K562 (cell line): ENCODE data around the gene RIC3. TPM values are rescaled to one million over a fixed set of nuclear protein-coding genes. Genes with fewer than 3 reads are reported as not detected.

Source experiments
- CBFA2T2 ChIP-seq: fragments of 450-650 bp; conservative IDR thresholded peaks from 2 replicates; pipeline ENCODE4 v1.6.1; 2017; ENCODE audit warnings: mild to moderate bottlenecking
- FOXJ2 ChIP-seq: fragments of 200-800 bp; sonication (Bioruptor generic); IDR thresholded peaks from 2 replicates; pipeline ENCODE4 v1.6.1; 2016; ENCODE audit warnings: missing genetic modification characterization, missing compliant biosample characterization
- GATA2 ChIP-seq: sonication (generic); formaldehyde crosslinking; IDR thresholded peaks from 2 replicates; pipeline ENCODE4 v1.4.0; 2020; ENCODE audit warnings: mild to moderate bottlenecking, missing genetic modification reagents
- HDAC1 ChIP-seq, 2 experiments: fragments of 450-650 bp; IDR thresholded peaks; 2 replicates each; pipeline ENCODE4 v1.6.1; 2016 to 2017; ENCODE audit warnings: inconsistent platforms in 1 of 2, mild to moderate bottlenecking in 1 of 2, moderate library complexity in 1 of 2
- HNRNPL ChIP-seq: fragments of 200-400 bp; formaldehyde crosslinking; IDR thresholded peaks from 2 replicates; pipeline ENCODE4 v1.6.1; 2017; ENCODE audit warnings: low read depth, mild to moderate bottlenecking, low read length
- NFE2L1 ChIP-seq: fragments of 450-650 bp; IDR thresholded peaks from 2 replicates; pipeline ENCODE4 v1.6.1; 2016; ENCODE audit warnings: missing genetic modification characterization, low read depth, mild to moderate bottlenecking, missing compliant biosample characterization, moderate library complexity, borderline replicate concordance
- SMARCA4 ChIP-seq: fragments of 450-650 bp; IDR thresholded peaks from 2 replicates; pipeline ENCODE4 v1.6.1; 2016
- SMARCA5 ChIP-seq: fragments of 450-650 bp; IDR thresholded peaks from 2 replicates; pipeline ENCODE4 v1.6.1; 2016
- SREBF1 ChIP-seq: fragments of 150-350 bp; IDR thresholded peaks from 2 replicates; pipeline ENCODE4 v1.6.1; 2014; ENCODE audit warnings: antibody characterized with exemption, low read depth, low read length, borderline replicate concordance
- TOE1 ChIP-seq, 2 experiments: fragments of 450-650 bp in 1 of 2; sonication (generic) in 1 of 2; formaldehyde crosslinking in 1 of 2; IDR thresholded peaks; 2 replicates each; pipeline versions ENCODE4 v1.7.1 to v1.8.0; 2016 to 2022; ENCODE audit warnings: borderline replicate concordance in 2 of 2, mild to moderate bottlenecking in 2 of 2, antibody characterized with exemption in 1 of 2, inconsistent platforms in 1 of 2, low read depth in 1 of 2, missing genetic modification reagents in 1 of 2, moderate library complexity in 1 of 2
- ZKSCAN8 ChIP-seq: fragments of 200-800 bp; sonication (Bioruptor generic); IDR thresholded peaks from 2 replicates; pipeline ENCODE4 v1.6.1; 2016; ENCODE audit warnings: missing genetic modification characterization, missing compliant biosample characterization
- ZNF239 ChIP-seq: fragments of 250-450 bp; sonication (Bioruptor Pico); IDR thresholded peaks from 2 replicates; pipeline ENCODE4 v1.4.0; 2020; ENCODE audit warnings: mild to moderate bottlenecking
- ZNF347 ChIP-seq: fragments of 450-650 bp; formaldehyde crosslinking; IDR thresholded peaks from 2 replicates; pipeline ENCODE4 v1.4.0; 2020; ENCODE audit warnings: low read depth, mild to moderate bottlenecking, moderate library complexity
- ZNF354B ChIP-seq: fragments of 250-450 bp; sonication (Bioruptor Pico); IDR thresholded peaks from 2 replicates; pipeline ENCODE4 v1.4.0; 2020
- ZNF766 ChIP-seq: fragments of 200-800 bp; sonication (Bioruptor generic); conservative IDR thresholded peaks from 2 replicates; pipeline ENCODE4 v1.6.1; 2016; ENCODE audit warnings: missing genetic modification characterization, missing compliant biosample characterization
- polyA plus RNA-seq, 8 experiments: library from polyadenylated mRNA; depleted of rRNA in 4 of 8; stranded (reverse) in 5 of 8; unstranded in 3 of 8; fragments of >200 nt; fragmentation: Nextera tagmentation in 2 of 8; fragmentation: Illumina TruSeq in 1 of 8; extraction: Ambion mirVana in 2 of 8; extraction: Trizol in 1 of 8; gene quantifications; 2 replicates each; pipeline versions ENCODE4 v1.2.1 to v1.2.3, GENCODE V29; 2011 to 2014; ENCODE audit warnings: inconsistent platforms in 1 of 8, missing spikeins in 1 of 8
- total RNA-seq, 7 experiments: library from RNA; depleted of rRNA in 6 of 7; stranded (reverse); fragments of >200 nt in 6 of 7; fragmentation: Illumina TruSeq in 2 of 7; extraction: Trizol in 2 of 7; gene quantifications; 2 replicates each; pipeline versions ENCODE4 v1.2.1 to v1.2.3, GENCODE V29; 2011 to 2021; ENCODE audit warnings: low replicate concordance in 1 of 7
- TF ChIP-seq, protein P1 (sequence below): fragments of 250-450 bp; sonication (Bioruptor Pico); IDR thresholded peaks from 2 replicates; pipeline ENCODE4 v1.8.0; 2022; ENCODE audit warnings: moderate library complexity, mild to moderate bottlenecking, inconsistent platforms
- TF ChIP-seq, protein P2 (sequence below): sonication (generic); formaldehyde crosslinking; IDR thresholded peaks from 2 replicates; pipeline ENCODE4 v1.8.0; 2022; ENCODE audit warnings: mild to moderate bottlenecking, low read depth, missing genetic modification reagents
- TF ChIP-seq, protein P3 (sequence below): fragments of 450-650 bp; IDR thresholded peaks from 2 replicates; pipeline ENCODE4 v1.6.1; 2016; ENCODE audit warnings: mild to moderate bottlenecking
- TF ChIP-seq, protein P4 (sequence below): fragments of 450-650 bp; IDR thresholded peaks from 2 replicates; pipeline ENCODE4 v1.6.1; 2016
- TF ChIP-seq, protein P5 (sequence below): sonication (generic); formaldehyde crosslinking; IDR thresholded peaks from 2 replicates; pipeline ENCODE4 v1.8.0; 2022; ENCODE audit warnings: missing genetic modification reagents, mild to moderate bottlenecking, borderline replicate concordance

The RIC3 gene
- total and polyA plus RNA-seq, 9 of the 15 experiments (the other 6 are each of a cell fraction or from before 2014, with no cell fraction given) = 0.03 to 0.16 (median 0.05) TPM; not detected in 4

DNA sequence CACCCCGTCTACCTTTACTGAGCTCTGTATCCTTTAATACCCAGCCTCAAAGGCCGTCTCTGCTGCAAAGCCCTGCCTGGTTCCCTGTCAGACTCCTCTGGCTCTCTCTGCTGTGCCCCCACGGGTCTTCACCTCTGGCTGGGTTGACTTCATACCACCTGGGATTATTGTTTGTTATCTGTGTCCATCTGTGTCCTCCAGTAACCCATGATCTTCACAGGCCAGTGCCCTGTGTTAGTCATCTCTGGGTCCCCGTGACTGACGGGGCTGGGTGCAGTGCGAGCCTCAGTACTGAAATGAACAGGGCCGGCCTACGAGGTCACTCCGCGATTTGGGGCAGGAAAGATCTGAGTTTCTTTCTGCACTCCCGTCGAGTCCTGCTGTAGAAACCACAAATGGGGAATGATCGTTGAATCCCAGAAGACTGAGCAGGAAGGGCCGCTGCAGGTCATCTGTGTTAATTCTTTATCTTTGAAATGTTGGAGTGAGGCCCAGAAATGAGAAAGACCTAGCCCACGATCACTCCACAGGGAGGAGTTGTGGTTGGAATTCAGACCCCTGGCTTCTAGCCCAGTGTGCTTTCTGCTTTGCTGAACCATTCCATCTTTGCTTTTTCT, 100.1 kb downstream of the RIC3 start (continued):
- TF ChIP-seq TOE1 (IDR thresholded peaks at IDR 0.05; ENCODE audit: borderline replicate concordance) (no peak), TOE1 (CRISPR knock-in tag; IDR thresholded peaks at IDR 0.05; ENCODE audit: borderline replicate concordance, low read depth) (no peak), ZNF347 (CRISPR knock-in tag) (no peak), ZNF239 (CRISPR knock-in tag) (no peak), HNRNPL (no peak), SMARCA5 (no peak), SREBF1 (no peak), FOXJ2 (0 out of 2 replicates have a peak, but pooled peaks have one; percentile 15), CBFA2T2 (0 out of 2 replicates have a peak, but pooled peaks have one; percentile 30), GATA2 (peak; percentile 62), ZNF354B (no peak), ZKSCAN8 (CRISPR knock-in tag) (no peak), NFE2L1 (no peak), HDAC1 (IDR thresholded peaks at IDR 0.05) (no peak), SMARCA4 (0 out of 2 replicates have a peak, but pooled peaks have one; percentile 13), ZNF766 (CRISPR knock-in tag) (no peak)
- TF ChIP-seq, protein P1, sequence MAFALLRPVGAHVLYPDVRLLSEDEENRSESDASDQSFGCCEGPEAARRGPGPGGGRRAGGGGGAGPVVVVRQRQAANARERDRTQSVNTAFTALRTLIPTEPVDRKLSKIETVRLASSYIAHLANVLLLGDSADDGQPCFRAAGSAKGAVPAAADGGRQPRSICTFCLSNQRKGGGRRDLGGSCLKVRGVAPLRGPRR (CRISPR knock-in tag) = no peak
- TF ChIP-seq, protein P2, sequence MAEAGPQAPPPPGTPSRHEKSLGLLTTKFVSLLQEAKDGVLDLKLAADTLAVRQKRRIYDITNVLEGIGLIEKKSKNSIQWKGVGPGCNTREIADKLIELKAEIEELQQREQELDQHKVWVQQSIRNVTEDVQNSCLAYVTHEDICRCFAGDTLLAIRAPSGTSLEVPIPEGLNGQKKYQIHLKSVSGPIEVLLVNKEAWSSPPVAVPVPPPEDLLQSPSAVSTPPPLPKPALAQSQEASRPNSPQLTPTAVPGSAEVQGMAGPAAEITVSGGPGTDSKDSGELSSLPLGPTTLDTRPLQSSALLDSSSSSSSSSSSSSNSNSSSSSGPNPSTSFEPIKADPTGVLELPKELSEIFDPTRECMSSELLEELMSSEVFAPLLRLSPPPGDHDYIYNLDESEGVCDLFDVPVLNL (CRISPR knock-in tag) = no peak
- TF ChIP-seq, protein P3, sequence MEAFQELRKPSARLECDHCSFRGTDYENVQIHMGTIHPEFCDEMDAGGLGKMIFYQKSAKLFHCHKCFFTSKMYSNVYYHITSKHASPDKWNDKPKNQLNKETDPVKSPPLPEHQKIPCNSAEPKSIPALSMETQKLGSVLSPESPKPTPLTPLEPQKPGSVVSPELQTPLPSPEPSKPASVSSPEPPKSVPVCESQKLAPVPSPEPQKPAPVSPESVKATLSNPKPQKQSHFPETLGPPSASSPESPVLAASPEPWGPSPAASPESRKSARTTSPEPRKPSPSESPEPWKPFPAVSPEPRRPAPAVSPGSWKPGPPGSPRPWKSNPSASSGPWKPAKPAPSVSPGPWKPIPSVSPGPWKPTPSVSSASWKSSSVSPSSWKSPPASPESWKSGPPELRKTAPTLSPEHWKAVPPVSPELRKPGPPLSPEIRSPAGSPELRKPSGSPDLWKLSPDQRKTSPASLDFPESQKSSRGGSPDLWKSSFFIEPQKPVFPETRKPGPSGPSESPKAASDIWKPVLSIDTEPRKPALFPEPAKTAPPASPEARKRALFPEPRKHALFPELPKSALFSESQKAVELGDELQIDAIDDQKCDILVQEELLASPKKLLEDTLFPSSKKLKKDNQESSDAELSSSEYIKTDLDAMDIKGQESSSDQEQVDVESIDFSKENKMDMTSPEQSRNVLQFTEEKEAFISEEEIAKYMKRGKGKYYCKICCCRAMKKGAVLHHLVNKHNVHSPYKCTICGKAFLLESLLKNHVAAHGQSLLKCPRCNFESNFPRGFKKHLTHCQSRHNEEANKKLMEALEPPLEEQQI = no peak
- TF ChIP-seq, protein P4, sequence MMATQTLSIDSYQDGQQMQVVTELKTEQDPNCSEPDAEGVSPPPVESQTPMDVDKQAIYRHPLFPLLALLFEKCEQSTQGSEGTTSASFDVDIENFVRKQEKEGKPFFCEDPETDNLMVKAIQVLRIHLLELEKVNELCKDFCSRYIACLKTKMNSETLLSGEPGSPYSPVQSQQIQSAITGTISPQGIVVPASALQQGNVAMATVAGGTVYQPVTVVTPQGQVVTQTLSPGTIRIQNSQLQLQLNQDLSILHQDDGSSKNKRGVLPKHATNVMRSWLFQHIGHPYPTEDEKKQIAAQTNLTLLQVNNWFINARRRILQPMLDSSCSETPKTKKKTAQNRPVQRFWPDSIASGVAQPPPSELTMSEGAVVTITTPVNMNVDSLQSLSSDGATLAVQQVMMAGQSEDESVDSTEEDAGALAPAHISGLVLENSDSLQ = peak; percentile 77
- TF ChIP-seq, protein P5, sequence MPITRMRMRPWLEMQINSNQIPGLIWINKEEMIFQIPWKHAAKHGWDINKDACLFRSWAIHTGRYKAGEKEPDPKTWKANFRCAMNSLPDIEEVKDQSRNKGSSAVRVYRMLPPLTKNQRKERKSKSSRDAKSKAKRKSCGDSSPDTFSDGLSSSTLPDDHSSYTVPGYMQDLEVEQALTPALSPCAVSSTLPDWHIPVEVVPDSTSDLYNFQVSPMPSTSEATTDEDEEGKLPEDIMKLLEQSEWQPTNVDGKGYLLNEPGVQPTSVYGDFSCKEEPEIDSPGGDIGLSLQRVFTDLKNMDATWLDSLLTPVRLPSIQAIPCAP (CRISPR knock-in tag) = no peak
